Prostate gland (tissue), 2 donors: ENCODE results near the gene SIPA1L3.

Experiments used
- CTCF ChIP-seq, 4 experiments: fragments of 200-600 bp in 2 of 4; fragments of 450-650 bp in 2 of 4; sonication (generic) in 2 of 4; IDR thresholded peaks; 1 replicate in 3 of 4; 2 replicates in 1 of 4; pipeline ENCODE4 v1.5.1; 2016 to 2019; ENCODE audit warnings: antibody characterized with exemption in 4 of 4, mild to moderate bottlenecking in 2 of 4, moderate library complexity in 2 of 4
- POLR2A ChIP-seq: fragments of 450-650 bp; IDR thresholded peaks from one replicate; pipeline ENCODE4 v1.6.1; 2016; ENCODE audit warnings: antibody characterized with exemption, mild to moderate bottlenecking
- POLR2AphosphoS5 ChIP-seq: sonication (generic); formaldehyde crosslinking; IDR thresholded peaks from one replicate; pipeline ENCODE4 v1.6.1; 2017; ENCODE audit warnings: antibody characterized with exemption

GRCh38 chr19:38162632-38163031 is 255.6 kb downstream of the SIPA1L3 start:
- no peak for TF ChIP-seq CTCF (IDR thresholded peaks at IDR 0.05)
- no peak for TF ChIP-seq POLR2A
- TF ChIP-seq POLR2AphosphoS5 = no peak
